HepG2 (cell line): ENCODE data around the gene CA12. TPM values are rescaled to one million over a fixed set of nuclear protein-coding genes. Genes with fewer than 3 reads are reported as not detected.

Experiments
- ATAC-seq: fragments of 200-7000 bp; cut with Tn5 transposase; 3 replicates; pipeline ENCODE4 v1.9.1; 2020; ENCODE audit warnings: mild to moderate bottlenecking, moderate library complexity
- BruUV-seq: library from RNA; stranded (reverse); fragments of 400-500 nt; replicated peaks from 2 replicates; lab custom pipeline; 2021; lab: Mats Ljungman, UMichigan
- CTCF ChIA-PET: fragments of 300-600 bp; formaldehyde crosslinking; extraction: SDS; loops from one replicate; lab custom pipeline; 2021; ENCODE audit warnings: low total read pairs, inconsistent platforms, low intra/inter-chr PET ratio; lab: Yijun Ruan, JAX
- POLR2A ChIA-PET: fragments of 350-600 bp; sonication (Branson Sonifier 250); formaldehyde crosslinking; loops from one replicate; lab custom pipeline; 2020; ENCODE audit warnings: antibody characterized with exemption, inconsistent platforms; lab: Yijun Ruan, JAX
- DNase-seq: peaks from one replicate; pipeline ENCODE4 v3.0.0-alpha.2; 2015; ENCODE audit warnings: low spot score
- FAIRE-seq: peaks from 3 replicates; lab custom pipeline; 2011; peaks lifted over from hg19 to GRCh38; lab: Jason Lieb, UNC
- H2AFZ ChIP-seq: one replicate; pipeline ENCODE4 v1.6.1; 2011; ENCODE audit warnings: low read length, inconsistent platforms
- H3K27ac ChIP-seq: fragments of 300-600 bp; 3 replicates; pipeline ENCODE4 v1.8.0; 2011; ENCODE audit warnings: mixed run types, mild to moderate bottlenecking, mixed read lengths, low read length, inconsistent platforms; ENCODE audit not compliant: insufficient read depth; ENCODE audit errors: extremely low read length
- H3K27me3 ChIP-seq, 2 experiments: fragments of 200-600 bp in 1 of 2; 2 replicates in 1 of 2; 3 replicates in 1 of 2; pipeline versions ENCODE4 v1.6.0 to v1.8.0; 2011; ENCODE audit warnings: low read length in 2 of 2, mild to moderate bottlenecking in 2 of 2, moderate library complexity in 2 of 2, inconsistent platforms in 1 of 2; ENCODE audit not compliant: insufficient read depth in 2 of 2, control insufficient read depth in 1 of 2
- H3K36me3 ChIP-seq, 2 experiments: fragments of 200-600 bp in 1 of 2; replicated peaks in 1 of 2; 2 replicates in 1 of 2; 3 replicates in 1 of 2; pipeline versions ENCODE4 v1.5.1 to v1.8.0; 2011; ENCODE audit warnings: low read length in 2 of 2, inconsistent platforms in 1 of 2; ENCODE audit not compliant: insufficient read depth in 2 of 2, control insufficient read depth in 1 of 2
- H3K4me1 ChIP-seq: 2 replicates; pipeline ENCODE4 v1.5.1; 2012; ENCODE audit warnings: low read length, inconsistent platforms; ENCODE audit not compliant: insufficient read depth
- H3K4me2 ChIP-seq: 2 replicates; pipeline ENCODE4 v1.6.0; 2011; ENCODE audit warnings: low read depth, low read length, inconsistent platforms
- H3K4me3 ChIP-seq, 3 experiments: fragments of 200-600 bp in 1 of 3; sonication (generic), shearing (Covaris generic) in 1 of 3; replicated peaks in 1 of 3; 2 replicates each; pipeline ENCODE4 v1.5.1; 2011 to 2016; ENCODE audit warnings: low read length in 3 of 3, inconsistent platforms in 2 of 3, low read depth in 2 of 3, mild to moderate bottlenecking in 2 of 3, control low read depth in 1 of 3, mixed read lengths in 1 of 3; ENCODE audit not compliant: insufficient read depth in 1 of 3
- H3K79me2 ChIP-seq: one replicate; pipeline ENCODE4 v1.6.1; 2011; ENCODE audit warnings: low read length, inconsistent platforms; ENCODE audit not compliant: insufficient read depth
- H3K9ac ChIP-seq: 2 replicates; pipeline ENCODE4 v1.6.0; 2011; ENCODE audit warnings: mild to moderate bottlenecking, low read depth, low read length, inconsistent platforms; ENCODE audit not compliant: insufficient read depth
- H3K9me3 ChIP-seq: 2 replicates; pipeline ENCODE4 v1.5.1; 2012; ENCODE audit warnings: mild to moderate bottlenecking, low read length
- H4K20me1 ChIP-seq: 2 replicates; pipeline ENCODE4 v1.6.0; 2011; ENCODE audit warnings: inconsistent platforms, mild to moderate bottlenecking, low read length, moderate library complexity; ENCODE audit not compliant: insufficient read depth
- AGO2 ChIP-seq: fragments of 200-400 bp; formaldehyde crosslinking; optimal IDR thresholded peaks from 2 replicates; pipeline ENCODE3; 2017; ENCODE audit warnings: mild to moderate bottlenecking, low read depth, low read length, moderate library complexity
- BCL6 ChIP-seq: IDR thresholded peaks from 2 replicates; pipeline ENCODE4 v1.6.1; 2016; ENCODE audit warnings: missing genetic modification reagents, missing compliant biosample characterization
- ELF4 ChIP-seq: sonication (generic); formaldehyde crosslinking; IDR thresholded peaks from 2 replicates; pipeline ENCODE4 v1.5.0; 2020; ENCODE audit warnings: missing genetic modification reagents, mild to moderate bottlenecking, moderate library complexity, borderline replicate concordance
- HCFC1 ChIP-seq: fragments of 150-350 bp; IDR thresholded peaks from 2 replicates; pipeline ENCODE4 v1.6.1; 2014; ENCODE audit warnings: low read depth, low read length
- MAF1 ChIP-seq: sonication (generic); formaldehyde crosslinking; IDR thresholded peaks from 2 replicates; pipeline ENCODE4 v1.5.0; 2020; ENCODE audit warnings: missing genetic modification reagents, borderline replicate concordance
- NONO ChIP-seq, 2 experiments: fragments of 450-650 bp in 1 of 2; sonication (generic) in 1 of 2; formaldehyde crosslinking in 1 of 2; IDR thresholded peaks in 1 of 2; conservative IDR thresholded peaks in 1 of 2; 2 replicates each; pipeline versions ENCODE4 v1.6.1 to v1.8.0; 2017 to 2022; ENCODE audit warnings: mild to moderate bottlenecking in 1 of 2, missing genetic modification reagents in 1 of 2, moderate library complexity in 1 of 2
- WGBS: methylation state at CpG from one replicate; pipeline ENCODE4 v1.1.6; 2017; ENCODE audit warnings: low lambda C conversion rate; 5-methylcytosine and 5-hydroxymethylcytosine counted together
- in situ Hi-C: cut with HindIII; loops from 2 replicates; pipeline ENCODE4 v1.10.0; 2017; ENCODE audit warnings: low pct_unique_long_range_greater_than_20kb; ENCODE audit not compliant: extremely low pct_ligation_motif_present
- intact Hi-C: fragments of 100-400 bp; cut with micrococcal nuclease; formaldehyde crosslinking; loops from one replicate; pipeline ENCODE4 v1.10.0; 2022; ENCODE audit not compliant: unreplicated experiment
- polyA plus RNA-seq, 8 experiments: library from polyadenylated mRNA; depleted of rRNA in 3 of 8; stranded (reverse) in 7 of 8; unstranded in 1 of 8; fragments of >200 nt; fragmentation: Illumina TruSeq in 4 of 8; extraction: Trizol in 4 of 8; gene quantifications; 2 replicates each; pipeline versions ENCODE4 v1.2.1 to v1.2.3, GENCODE V29; 2011 to 2016; ENCODE audit warnings: low read depth in 4 of 8, missing spikeins in 1 of 8, mixed read lengths in 1 of 8; ENCODE audit not compliant: insufficient read depth in 1 of 8
- total RNA-seq, 5 experiments: library from RNA; depleted of rRNA; stranded (reverse); fragments of >200 nt; fragmentation: Illumina TruSeq; extraction: Trizol; gene quantifications; 2 replicates each; pipeline ENCODE4 v1.2.3, GENCODE V29; 2016; ENCODE audit warnings: low read depth in 1 of 5
- TF ChIP-seq, protein P1 (sequence below): sonication (generic); formaldehyde crosslinking; IDR thresholded peaks from 2 replicates; pipeline ENCODE4 v1.5.0; 2020; ENCODE audit warnings: mild to moderate bottlenecking, missing genetic modification reagents, borderline replicate concordance
- TF ChIP-seq, protein P2 (sequence below): sonication (generic); formaldehyde crosslinking; IDR thresholded peaks from 2 replicates; pipeline ENCODE4 v1.4.0; 2020; ENCODE audit warnings: missing genetic modification reagents
- TF ChIP-seq, protein P3 (sequence below), 2 experiments: fragments of 450-650 bp in 1 of 2; sonication (generic) in 1 of 2; formaldehyde crosslinking; IDR thresholded peaks; 2 replicates each; pipeline versions ENCODE4 v1.5.0 to v1.8.0; 2020 to 2022; ENCODE audit warnings: mild to moderate bottlenecking in 1 of 2, missing genetic modification reagents in 1 of 2
- TF ChIP-seq, protein P4 (sequence below): sonication (generic); formaldehyde crosslinking; IDR thresholded peaks from 2 replicates; pipeline ENCODE4 v1.5.0; 2020; ENCODE audit warnings: missing genetic modification reagents

Gene CA12
- total and polyA plus RNA-seq, 2 of the 13 experiments (the other 11 are each of a cell fraction or from before 2014, with no cell fraction given) = 0.07 to 0.20 TPM

DNA sequence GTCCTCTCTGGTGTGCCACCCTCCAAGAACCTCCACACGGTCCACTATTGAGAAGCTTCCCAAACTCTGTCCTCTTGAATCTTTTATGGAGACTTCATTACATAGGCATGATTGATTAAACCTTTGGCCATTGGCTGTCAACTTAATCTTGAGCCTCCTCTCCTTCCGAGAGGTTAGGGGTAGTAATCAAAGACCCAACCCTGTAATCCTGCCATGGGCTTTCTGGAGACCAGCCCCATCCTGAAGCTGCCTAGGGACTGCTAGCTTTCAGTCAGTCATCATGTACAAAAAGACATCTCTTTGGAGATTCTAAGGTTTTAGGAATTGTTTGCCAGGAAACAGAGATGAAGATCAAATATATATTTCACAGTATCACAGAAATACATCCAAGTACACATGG is 67.2 kb downstream of the CA12 start:
- H3K36me3 ChIP-seq = no peaks in the 10 kb centered on the region
- TF ChIP-seq, protein P1, sequence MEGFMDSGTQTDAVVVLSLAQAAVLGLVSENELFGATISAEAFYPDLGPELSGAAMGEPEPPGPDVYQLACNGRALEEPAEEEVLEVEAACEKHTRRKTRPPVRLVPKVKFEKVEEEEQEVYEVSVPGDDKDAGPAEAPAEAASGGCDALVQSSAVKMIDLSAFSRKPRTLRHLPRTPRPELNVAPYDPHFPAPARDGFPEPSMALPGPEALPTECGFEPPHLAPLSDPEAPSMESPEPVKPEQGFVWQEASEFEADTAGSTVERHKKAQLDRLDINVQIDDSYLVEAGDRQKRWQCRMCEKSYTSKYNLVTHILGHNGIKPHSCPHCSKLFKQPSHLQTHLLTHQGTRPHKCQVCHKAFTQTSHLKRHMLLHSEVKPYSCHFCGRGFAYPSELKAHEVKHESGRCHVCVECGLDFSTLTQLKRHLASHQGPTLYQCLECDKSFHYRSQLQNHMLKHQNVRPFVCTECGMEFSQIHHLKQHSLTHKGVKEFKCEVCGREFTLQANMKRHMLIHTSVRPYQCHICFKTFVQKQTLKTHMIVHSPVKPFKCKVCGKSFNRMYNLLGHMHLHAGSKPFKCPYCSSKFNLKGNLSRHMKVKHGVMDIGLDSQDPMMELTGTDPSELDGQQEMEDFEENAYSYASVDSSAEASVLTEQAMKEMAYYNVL (CRISPR knock-in tag) = no peak
- TF ChIP-seq MAF1 (CRISPR knock-in tag) = no peak
- TF ChIP-seq NONO (IDR thresholded peaks at IDR 0.05) = no peak
- no peak for TF ChIP-seq NONO (CRISPR knock-in tag; conservative IDR thresholded peaks at IDR 0.05)
- TF ChIP-seq, protein P2, sequence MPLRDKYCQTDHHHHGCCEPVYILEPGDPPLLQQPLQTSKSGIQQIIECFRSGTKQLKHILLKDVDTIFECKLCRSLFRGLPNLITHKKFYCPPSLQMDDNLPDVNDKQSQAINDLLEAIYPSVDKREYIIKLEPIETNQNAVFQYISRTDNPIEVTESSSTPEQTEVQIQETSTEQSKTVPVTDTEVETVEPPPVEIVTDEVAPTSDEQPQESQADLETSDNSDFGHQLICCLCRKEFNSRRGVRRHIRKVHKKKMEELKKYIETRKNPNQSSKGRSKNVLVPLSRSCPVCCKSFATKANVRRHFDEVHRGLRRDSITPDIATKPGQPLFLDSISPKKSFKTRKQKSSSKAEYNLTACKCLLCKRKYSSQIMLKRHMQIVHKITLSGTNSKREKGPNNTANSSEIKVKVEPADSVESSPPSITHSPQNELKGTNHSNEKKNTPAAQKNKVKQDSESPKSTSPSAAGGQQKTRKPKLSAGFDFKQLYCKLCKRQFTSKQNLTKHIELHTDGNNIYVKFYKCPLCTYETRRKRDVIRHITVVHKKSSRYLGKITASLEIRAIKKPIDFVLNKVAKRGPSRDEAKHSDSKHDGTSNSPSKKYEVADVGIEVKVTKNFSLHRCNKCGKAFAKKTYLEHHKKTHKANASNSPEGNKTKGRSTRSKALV = no peak
- TF ChIP-seq, protein P3, sequence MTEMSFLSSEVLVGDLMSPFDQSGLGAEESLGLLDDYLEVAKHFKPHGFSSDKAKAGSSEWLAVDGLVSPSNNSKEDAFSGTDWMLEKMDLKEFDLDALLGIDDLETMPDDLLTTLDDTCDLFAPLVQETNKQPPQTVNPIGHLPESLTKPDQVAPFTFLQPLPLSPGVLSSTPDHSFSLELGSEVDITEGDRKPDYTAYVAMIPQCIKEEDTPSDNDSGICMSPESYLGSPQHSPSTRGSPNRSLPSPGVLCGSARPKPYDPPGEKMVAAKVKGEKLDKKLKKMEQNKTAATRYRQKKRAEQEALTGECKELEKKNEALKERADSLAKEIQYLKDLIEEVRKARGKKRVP (CRISPR knock-in tag; IDR thresholded peaks at IDR 0.05) = no peak
- no peak for TF ChIP-seq HCFC1
- TF ChIP-seq, protein P4, sequence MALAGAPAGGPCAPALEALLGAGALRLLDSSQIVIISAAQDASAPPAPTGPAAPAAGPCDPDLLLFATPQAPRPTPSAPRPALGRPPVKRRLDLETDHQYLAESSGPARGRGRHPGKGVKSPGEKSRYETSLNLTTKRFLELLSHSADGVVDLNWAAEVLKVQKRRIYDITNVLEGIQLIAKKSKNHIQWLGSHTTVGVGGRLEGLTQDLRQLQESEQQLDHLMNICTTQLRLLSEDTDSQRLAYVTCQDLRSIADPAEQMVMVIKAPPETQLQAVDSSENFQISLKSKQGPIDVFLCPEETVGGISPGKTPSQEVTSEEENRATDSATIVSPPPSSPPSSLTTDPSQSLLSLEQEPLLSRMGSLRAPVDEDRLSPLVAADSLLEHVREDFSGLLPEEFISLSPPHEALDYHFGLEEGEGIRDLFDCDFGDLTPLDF (CRISPR knock-in tag) = no peak
- TF ChIP-seq ELF4 (CRISPR knock-in tag) = no peak
- no peak for TF ChIP-seq BCL6 (CRISPR knock-in tag)
- TF ChIP-seq AGO2 = no peak
- H4K20me1 ChIP-seq = no peaks in the 10 kb centered on the region
- H2AFZ ChIP-seq = no peak overlapping the region
- no peak for FAIRE-seq
- no peak overlapping the region for H3K4me3 ChIP-seq
- H3K9ac ChIP-seq = no peak overlapping the region
- POLR2A ChIA-PET = no interaction called here
- no peak overlapping the region for H3K4me2 ChIP-seq
- H3K9me3 ChIP-seq = no peaks in the 10 kb centered on the region
- no peak for DNase-seq
- intact Hi-C loops = no loop called here
- no peaks in the 10 kb centered on the region for H3K79me2 ChIP-seq
- in situ Hi-C loops = no loop called here
- CTCF ChIA-PET = no interaction called here
- H3K27me3 ChIP-seq = peaks cover 0 to 12% of the 10 kb centered on the region in 2 experiments; a peak in 3 of 5 replicates
- no TSS peak for BruUV-seq
- WGBS = 23% methylated on average over 2 of the region's 2 CpGs
- no peak for ATAC-seq
- no peak overlapping the region for H3K27ac ChIP-seq
- H3K4me1 ChIP-seq = 0 out of 2 replicates have a peak, but pooled peaks cover 5% of the 10 kb centered on the region
